GM13977 (cell line): ENCODE measurements around the gene DERL3.

Experiments used
- DNase-seq: peaks from one replicate; pipeline ENCODE4 v3.0.0; 2012; ENCODE audit warnings: low spot score
- CTCF ChIP-seq: IDR thresholded peaks from 2 replicates; pipeline ENCODE4 v1.5.1; 2012; ENCODE audit warnings: mild to moderate bottlenecking, control low read depth; ENCODE audit not compliant: insufficient read depth; ENCODE audit errors: extremely low read depth, missing control alignments
- in situ Hi-C: fragments of 300-500 bp; cut with MboI; formaldehyde crosslinking; loops from one replicate; pipeline ENCODE4 v1.12.0; 2022; ENCODE audit warnings: low sequenced_read_pairs, low pct_unique_long_range_greater_than_20kb, mixed read lengths, inconsistent platforms; ENCODE audit not compliant: unreplicated experiment

Gene DERL3

GRCh38 chr22:23804781-23805291 is 34.0 kb downstream of the DERL3 start:
- DNase-seq: no peak
- in situ Hi-C loops: no loop called here
- TF ChIP-seq CTCF: no peak

- no peak for DNase-seq
- in situ Hi-C loops: no loop called here
- no peak for TF ChIP-seq CTCF
These were observed 35.6 kb downstream of the DERL3 start for GRCh38 chr22:23803001-23803819.

GRCh38 chr22:23801886-23802377 is 36.9 kb downstream of the DERL3 start:
- in situ Hi-C loops: no loop called here
- no peak for TF ChIP-seq CTCF
- no peak for DNase-seq

- in situ Hi-C loops: no loop called here
- no peak for DNase-seq
- no peak for TF ChIP-seq CTCF
These were observed 37.5 kb downstream of the DERL3 start for GRCh38 chr22:23801238-23801821.

GRCh38 chr22:23800297-23801237 is 38.2 kb downstream of the DERL3 start:
- no peak for TF ChIP-seq CTCF
- in situ Hi-C loops: no loop called here
- DNase-seq: peak; percentile 77

- TF ChIP-seq CTCF: no peak
- in situ Hi-C loops: no loop called here
- no peak for DNase-seq
These were observed 42.3 kb downstream of the DERL3 start for GRCh38 chr22:23796461-23796860.
